ENCODE measurements around the gene DUOXA1.

- no peak for TF ChIP-seq POLR2AphosphoS5 (IDR thresholded peaks at IDR 0.05; ENCODE audit: borderline replicate concordance, low read depth, low read length)
- TF ChIP-seq FOXP2 (optimal IDR thresholded peaks at IDR 0.05; ENCODE audit: control extremely low read depth, extremely low read length, insufficient read depth) = no peak
- no peak for TF ChIP-seq EZH2 (IDR thresholded peaks at IDR 0.05)
Observed at GRCh38 chr15:45126535-45127158, 3.0 kb downstream of the DUOXA1 start.
